ENCODE measurements around the gene MYO9A. TPM values are rescaled to one million over a fixed set of nuclear protein-coding genes. Genes with fewer than 3 reads are reported as not detected.

The MYO9A gene
- total RNA-seq, 5 donors from 2014 or later (not counting 1 experiment from before 2014, with no cell fraction given), result 35.8 to 39.1 (median 38.2) TPM

- no peaks in the 10 kb centered on the region for H3K27me3 ChIP-seq (replicated peaks in 1 of 2; ENCODE audit: control insufficient read depth in 2 of 2, extremely low read depth in 1 of 2, insufficient read depth in 2 of 2, low read length in 1 of 2)
- H3K36me3 Mint-ChIP-seq, result peaks cover 43% of the 10 kb centered on the region
- H3K4me3 ChIP-seq (ENCODE audit: control insufficient read depth in 1 of 2, extremely low read depth in 1 of 2, low read length in 1 of 2), result no peak overlapping the region
- no peak overlapping the region for H3K27ac ChIP-seq (ENCODE audit: low read length)
- H3K4me3 Mint-ChIP-seq, result no peak overlapping the region
- ChIA-PET CTCF (interaction anchor here in 1 of 2 donors (1.0 kb wide), 1 partner anchor 13 kb away, joined by 3 read pairs; no protein-coding TSS in a partner anchor), POLR2A (interaction anchor here in 1 of 2 donors (0.5 kb wide), 1 partner anchor 40 kb away, joined by 3 read pairs; no protein-coding TSS in a partner anchor)
- no peak overlapping the region for H3K27ac Mint-ChIP-seq
- no peaks in the 10 kb centered on the region for H3K27me3 Mint-ChIP-seq
- peaks cover 12 to 21% (median 17%) of the 10 kb centered on the region in 3 donors for H3K4me1 Mint-ChIP-seq
- no peaks in the 10 kb centered on the region for H3K4me1 ChIP-seq (ENCODE audit: control insufficient read depth in 1 of 2, extremely low read depth in 1 of 2, insufficient read depth in 2 of 2, low read length in 2 of 2)
- H3K9me3 ChIP-seq, result no peaks in the 10 kb centered on the region
- H3K9me3 Mint-ChIP-seq, result no peaks in the 10 kb centered on the region
- no peak for ATAC-seq (replicated peaks in 1 of 4)
- peaks cover 0 to 3% of the 10 kb centered on the region in 2 donors for H3K36me3 ChIP-seq (ENCODE audit: control insufficient read depth in 2 of 2, extremely low read depth in 1 of 2, insufficient read depth in 1 of 2, low read length in 1 of 2)
- DNase-seq, result no peak
These were observed 70.9 kb downstream of the MYO9A start for GRCh38 chr15:72047020-72047419.

DNA sequence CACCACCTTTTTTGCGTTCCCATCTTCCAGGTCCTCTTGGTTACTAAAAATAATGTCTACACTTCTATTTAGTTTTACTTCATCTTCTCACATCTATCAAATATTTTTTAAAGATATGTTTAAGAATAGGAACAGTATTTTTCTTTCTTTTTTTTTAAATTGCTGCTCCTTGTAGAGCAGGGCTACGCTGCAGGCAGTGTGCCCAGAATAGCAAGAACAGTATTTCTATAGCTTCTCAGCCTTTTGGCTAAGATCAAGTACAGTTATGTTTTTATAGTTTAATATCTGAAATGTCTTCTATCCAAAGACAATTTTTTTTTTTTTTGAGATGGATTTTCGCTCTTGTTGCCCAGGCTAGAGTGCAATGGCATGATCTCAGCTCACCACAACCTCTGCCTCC is 73.0 kb downstream of the MYO9A start:
- CTCF ChIA-PET, result no interaction called here
- H3K27me3 ChIP-seq (replicated peaks in 1 of 2; ENCODE audit: control insufficient read depth in 2 of 2, extremely low read depth in 1 of 2, insufficient read depth in 2 of 2, low read length in 1 of 2), result no peaks in the 10 kb centered on the region
- peaks cover 53% of the 10 kb centered on the region for H3K36me3 Mint-ChIP-seq
- no peak overlapping the region for H3K4me3 ChIP-seq (ENCODE audit: control insufficient read depth in 1 of 2, extremely low read depth in 1 of 2, low read length in 1 of 2)
- DNase-seq (no peak), ATAC-seq (replicated peaks in 1 of 4) (no peak)
- no peak overlapping the region for H3K27ac ChIP-seq (ENCODE audit: low read length)
- no peaks in the 10 kb centered on the region for H3K9me3 ChIP-seq
- H3K9me3 Mint-ChIP-seq, result no peaks in the 10 kb centered on the region
- no peak overlapping the region for H3K4me3 Mint-ChIP-seq
- H3K27ac Mint-ChIP-seq, result no peak overlapping the region
- H3K27me3 Mint-ChIP-seq, result no peaks in the 10 kb centered on the region
- peaks cover 0 to 8% of the 10 kb centered on the region in 2 donors for H3K36me3 ChIP-seq (ENCODE audit: control insufficient read depth in 2 of 2, extremely low read depth in 1 of 2, insufficient read depth in 1 of 2, low read length in 1 of 2)
- H3K4me1 ChIP-seq (ENCODE audit: control insufficient read depth in 1 of 2, extremely low read depth in 1 of 2, insufficient read depth in 2 of 2, low read length in 2 of 2), result no peaks in the 10 kb centered on the region
- no CpG with 5 or more reads among the region's 3 CpGs for WGBS (ENCODE audit: insufficient coverage)
- POLR2A ChIA-PET, result no interaction called here
- H3K4me1 Mint-ChIP-seq, result peaks cover 5 to 20% (median 11%) of the 10 kb centered on the region in 3 donors

- H3K4me3 Mint-ChIP-seq, result no peak overlapping the region
- Histone ChIP-seq H3K4me3 (ENCODE audit: control insufficient read depth in 1 of 2, extremely low read depth in 1 of 2, low read length in 1 of 2) (no peak overlapping the region), H3K27ac (ENCODE audit: low read length) (no peak overlapping the region), H3K27me3 (replicated peaks in 1 of 2; ENCODE audit: control insufficient read depth in 2 of 2, extremely low read depth in 1 of 2, insufficient read depth in 2 of 2, low read length in 1 of 2) (no peaks in the 10 kb centered on the region), H3K36me3 (ENCODE audit: control insufficient read depth in 2 of 2, extremely low read depth in 1 of 2, insufficient read depth in 1 of 2, low read length in 1 of 2) (peaks cover 0 to 10% of the 10 kb centered on the region in 2 donors), H3K9me3 (no peaks in the 10 kb centered on the region), H3K4me1 (ENCODE audit: control insufficient read depth in 1 of 2, extremely low read depth in 1 of 2, insufficient read depth in 2 of 2, low read length in 2 of 2) (no peaks in the 10 kb centered on the region)
- no peaks in the 10 kb centered on the region for H3K27me3 Mint-ChIP-seq
- DNase-seq (no peak), ATAC-seq (replicated peaks in 1 of 4) (no peak)
- H3K27ac Mint-ChIP-seq, result no peak overlapping the region
- WGBS (ENCODE audit: insufficient coverage), result 93% methylated on average over 3 of the region's 7 CpGs
- H3K4me1 Mint-ChIP-seq, result peaks cover 4 to 25% (median 8%) of the 10 kb centered on the region in 3 donors
- ChIA-PET CTCF (interaction anchor here in 1 of 2 donors (0.6 to 0.7 kb wide), 2 partner anchors 9 to 299 kb away, joined by 4 to 5 read pairs; no protein-coding TSS in a partner anchor), POLR2A (interaction anchor here in 1 of 2 donors (0.7 kb wide), 1 partner anchor 10 kb away, joined by 3 read pairs; no protein-coding TSS in a partner anchor)
- H3K36me3 Mint-ChIP-seq, result peaks cover 55% of the 10 kb centered on the region
- H3K9me3 Mint-ChIP-seq, result no peaks in the 10 kb centered on the region
These were observed 75.1 kb downstream of the MYO9A start for GRCh38 chr15:72042865-72043264.

DNA sequence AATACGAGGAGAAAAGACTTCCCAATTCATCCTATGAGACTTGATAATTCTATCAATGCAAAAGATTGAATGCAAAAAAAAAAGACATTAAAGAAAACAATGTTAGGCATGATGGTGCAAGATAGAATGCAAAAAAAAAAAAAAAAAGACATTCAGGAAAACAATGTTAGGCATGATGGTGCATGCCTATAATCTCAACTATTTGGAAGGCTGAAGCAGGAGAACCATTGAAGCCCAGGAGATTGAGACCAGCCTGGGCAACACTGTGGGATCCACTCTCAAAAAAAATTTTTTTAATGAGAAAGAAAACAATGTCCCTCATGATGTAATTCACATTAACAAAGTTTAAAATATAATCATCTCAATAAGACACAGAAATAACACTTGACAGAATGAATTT is 75.9 kb downstream of the MYO9A start:
- no peaks in the 10 kb centered on the region for H3K27me3 ChIP-seq (replicated peaks in 1 of 2; ENCODE audit: control insufficient read depth in 2 of 2, extremely low read depth in 1 of 2, insufficient read depth in 2 of 2, low read length in 1 of 2)
- no peak overlapping the region for H3K27ac ChIP-seq (ENCODE audit: low read length)
- no peaks in the 10 kb centered on the region for H3K27me3 Mint-ChIP-seq
- H3K4me3 ChIP-seq (ENCODE audit: control insufficient read depth in 1 of 2, extremely low read depth in 1 of 2, low read length in 1 of 2), result no peak overlapping the region
- CTCF ChIA-PET, result interaction anchor here in 1 of 2 donors (0.6 kb wide), 1 partner anchor 12 kb away, joined by 3 read pairs; no protein-coding TSS in a partner anchor
- H3K4me1 Mint-ChIP-seq, result peaks cover 8 to 25% (median 13%) of the 10 kb centered on the region in 3 donors
- H3K27ac Mint-ChIP-seq, result no peak overlapping the region
- H3K36me3 Mint-ChIP-seq, result peaks cover 55% of the 10 kb centered on the region
- no CpG with 5 or more reads among the region's 1 CpG for WGBS (ENCODE audit: insufficient coverage)
- DNase-seq (no peak), ATAC-seq (replicated peaks in 1 of 4) (no peak)
- peaks cover 0 to 10% of the 10 kb centered on the region in 2 donors for H3K36me3 ChIP-seq (ENCODE audit: control insufficient read depth in 2 of 2, extremely low read depth in 1 of 2, insufficient read depth in 1 of 2, low read length in 1 of 2)
- H3K4me1 ChIP-seq (ENCODE audit: control insufficient read depth in 1 of 2, extremely low read depth in 1 of 2, insufficient read depth in 2 of 2, low read length in 2 of 2), result no peaks in the 10 kb centered on the region
- H3K9me3 Mint-ChIP-seq, result peaks cover 0 to 5% (median 2%) of the 10 kb centered on the region in 3 donors
- H3K4me3 Mint-ChIP-seq, result no peak overlapping the region
- POLR2A ChIA-PET, result interaction anchor here in 1 of 2 donors (0.7 kb wide), 1 partner anchor 9 kb away, joined by 3 read pairs; no protein-coding TSS in a partner anchor
- no peaks in the 10 kb centered on the region for H3K9me3 ChIP-seq

GRCh38 chr15:72037321-72037720 is 80.6 kb downstream of the MYO9A start:
- H3K27me3 Mint-ChIP-seq, result no peaks in the 10 kb centered on the region
- H3K36me3 Mint-ChIP-seq, result peaks cover 26% of the 10 kb centered on the region
- ChIA-PET CTCF (interaction anchor here in 1 of 2 donors (0.6 kb wide), 2 partner anchors 116 to 120 kb away, joined by 4 to 5 read pairs; no protein-coding TSS in a partner anchor), POLR2A (interaction anchor here in 1 of 2 donors (0.6 kb wide), 1 partner anchor 56 kb away, joined by 7 read pairs; no protein-coding TSS in a partner anchor)
- DNase-seq, result no peak
- Histone ChIP-seq H3K36me3 (ENCODE audit: control insufficient read depth in 2 of 2, extremely low read depth in 1 of 2, insufficient read depth in 1 of 2, low read length in 1 of 2) (peaks cover 0 to 7% of the 10 kb centered on the region in 2 donors), H3K27ac (ENCODE audit: low read length) (no peak overlapping the region), H3K9me3 (no peaks in the 10 kb centered on the region), H3K4me3 (ENCODE audit: control insufficient read depth in 1 of 2, extremely low read depth in 1 of 2, low read length in 1 of 2) (no peak overlapping the region), H3K4me1 (ENCODE audit: control insufficient read depth in 1 of 2, extremely low read depth in 1 of 2, insufficient read depth in 2 of 2, low read length in 2 of 2) (no peaks in the 10 kb centered on the region), H3K27me3 (replicated peaks in 1 of 2; ENCODE audit: control insufficient read depth in 2 of 2, extremely low read depth in 1 of 2, insufficient read depth in 2 of 2, low read length in 1 of 2) (no peaks in the 10 kb centered on the region)
- H3K27ac Mint-ChIP-seq, result no peak overlapping the region
- H3K4me3 Mint-ChIP-seq, result no peak overlapping the region
- H3K9me3 Mint-ChIP-seq, result peaks cover 0 to 5% (median 4%) of the 10 kb centered on the region in 3 donors
- WGBS (ENCODE audit: insufficient coverage), result 88% methylated on average over 1 of the region's 4 CpGs
- peaks cover 16 to 28% (median 20%) of the 10 kb centered on the region in 3 donors for H3K4me1 Mint-ChIP-seq
- ATAC-seq (replicated peaks in 1 of 4), result peak in 1 of 4 experiments; percentile 35

DNA sequence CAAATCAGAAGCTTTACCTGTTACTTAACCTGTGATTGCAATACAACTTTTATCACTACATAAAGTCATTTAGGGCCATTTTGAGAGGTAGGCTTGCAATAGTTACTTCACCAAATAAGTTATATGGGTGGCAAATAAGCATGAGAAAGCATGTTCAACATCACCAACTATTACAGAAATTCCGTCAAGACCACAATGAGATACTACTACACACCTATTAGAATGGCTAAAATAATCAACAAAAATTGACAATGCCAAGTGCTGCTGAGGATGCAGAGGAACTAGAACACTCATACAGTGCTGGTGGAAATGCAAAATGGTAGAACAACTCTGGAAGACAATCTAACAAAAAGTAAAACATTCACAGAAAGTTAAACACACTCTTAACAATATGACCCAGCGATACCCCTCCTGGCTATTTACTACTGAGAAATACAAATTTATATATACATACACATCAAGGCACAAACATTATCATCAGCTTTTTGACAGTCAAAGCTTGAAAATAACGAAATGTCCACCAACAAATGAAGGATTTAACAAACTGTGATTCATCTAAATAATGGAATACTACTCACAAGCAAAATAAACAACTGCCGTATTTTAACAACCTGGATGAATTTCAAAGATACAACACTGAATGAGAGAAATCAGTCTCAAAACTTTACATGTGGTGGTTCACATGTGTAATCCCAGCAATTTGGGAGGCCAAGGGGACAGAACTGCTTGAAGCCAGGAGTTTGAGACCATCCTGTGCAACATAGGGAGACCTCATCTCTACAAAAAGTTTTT is 82.9 kb downstream of the MYO9A start:
- ChIA-PET CTCF (no interaction called here), POLR2A (no interaction called here)
- Mint-ChIP-seq H3K36me3 (peaks cover 9% of the 10 kb centered on the region), H3K4me1 (peaks cover 16 to 20% (median 20%) of the 10 kb centered on the region in 3 donors), H3K27me3 (no peaks in the 10 kb centered on the region), H3K9me3 (peaks cover 0 to 5% (median 4%) of the 10 kb centered on the region in 3 donors), H3K27ac (no peak overlapping the region), H3K4me3 (no peak overlapping the region)
- Histone ChIP-seq H3K36me3 (ENCODE audit: control insufficient read depth in 2 of 2, extremely low read depth in 1 of 2, insufficient read depth in 1 of 2, low read length in 1 of 2) (peaks cover 4 to 12% of the 10 kb centered on the region in 2 donors), H3K27me3 (replicated peaks in 1 of 2; ENCODE audit: control insufficient read depth in 2 of 2, extremely low read depth in 1 of 2, insufficient read depth in 2 of 2, low read length in 1 of 2) (no peaks in the 10 kb centered on the region), H3K4me1 (ENCODE audit: control insufficient read depth in 1 of 2, extremely low read depth in 1 of 2, insufficient read depth in 2 of 2, low read length in 2 of 2) (no peaks in the 10 kb centered on the region), H3K27ac (ENCODE audit: low read length) (no peak overlapping the region), H3K9me3 (no peaks in the 10 kb centered on the region), H3K4me3 (ENCODE audit: control insufficient read depth in 1 of 2, extremely low read depth in 1 of 2, low read length in 1 of 2) (no peak overlapping the region)
- no peak for ATAC-seq (replicated peaks in 1 of 4)
- 92% methylated on average over 2 of the region's 4 CpGs for WGBS (ENCODE audit: insufficient coverage)
- DNase-seq, result no peak
